ENCODE measurements around the gene AP4M1.

- TF ChIP-seq CTCF (conservative IDR thresholded peaks at IDR 0.05; ENCODE audit: low read depth, low read length) (no peak), EZH2 (IDR thresholded peaks at IDR 0.05; ENCODE audit: borderline replicate concordance, low read depth, low read length, poor library complexity, severe bottlenecking) (no peak)
These were observed 6.2 kb upstream of the AP4M1 start for GRCh38 chr7:100095289-100095688.
